GM12873 (cell line): ENCODE measurements around the gene RBBP8NL.

Experiments
- CTCF ChIP-seq: IDR thresholded peaks from 2 replicates; pipeline ENCODE4 v1.5.1; 2012; ENCODE audit warnings: low read depth, mild to moderate bottlenecking, moderate library complexity, low read length, control low read depth; ENCODE audit not compliant: insufficient read depth; ENCODE audit errors: missing control alignments

Gene RBBP8NL

DNA sequence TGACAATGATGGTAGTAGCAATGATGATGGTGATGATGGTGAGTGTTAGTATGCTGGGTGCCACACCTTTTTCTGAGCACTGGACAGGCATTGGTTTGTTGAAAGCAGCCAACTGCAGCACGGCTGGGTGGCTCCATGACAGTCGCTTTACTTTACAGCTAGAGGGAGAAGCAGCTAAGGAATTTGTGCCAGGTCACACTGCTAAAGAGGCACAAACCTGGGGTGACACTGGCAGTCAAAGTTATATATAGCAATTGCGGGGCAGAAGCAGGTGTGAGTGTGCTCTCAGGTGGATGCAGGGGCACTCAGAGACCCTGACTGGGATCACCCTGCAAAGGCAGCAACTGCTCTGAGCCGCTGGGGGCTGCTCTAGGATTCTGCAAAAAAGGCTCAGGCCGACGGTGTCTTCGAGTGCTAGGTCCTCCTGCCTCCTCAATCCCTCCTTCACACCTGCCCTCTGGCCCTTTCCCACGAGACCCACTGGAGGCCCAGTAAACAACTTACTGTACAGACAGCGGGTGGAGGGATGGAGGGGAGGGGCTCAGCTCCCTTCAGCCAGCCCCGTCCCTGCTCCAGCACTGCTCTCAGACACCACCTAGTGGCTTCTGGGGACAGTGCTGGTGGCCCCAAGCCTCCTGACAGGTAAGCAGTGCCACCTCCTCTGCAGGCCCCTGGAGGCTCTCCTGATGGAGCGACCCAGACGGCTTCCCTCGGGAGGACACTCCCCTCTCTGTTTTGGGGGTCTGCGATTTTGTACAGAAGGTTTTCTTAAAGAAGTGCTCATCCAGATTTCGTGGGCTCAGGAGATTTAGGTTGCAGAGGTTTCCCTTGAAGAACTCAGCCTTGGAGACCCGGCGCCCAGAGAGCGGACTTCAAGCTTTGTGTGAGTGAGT, 44.8 kb downstream of the RBBP8NL start:
- TF ChIP-seq CTCF, result peak; percentile 97

DNA sequence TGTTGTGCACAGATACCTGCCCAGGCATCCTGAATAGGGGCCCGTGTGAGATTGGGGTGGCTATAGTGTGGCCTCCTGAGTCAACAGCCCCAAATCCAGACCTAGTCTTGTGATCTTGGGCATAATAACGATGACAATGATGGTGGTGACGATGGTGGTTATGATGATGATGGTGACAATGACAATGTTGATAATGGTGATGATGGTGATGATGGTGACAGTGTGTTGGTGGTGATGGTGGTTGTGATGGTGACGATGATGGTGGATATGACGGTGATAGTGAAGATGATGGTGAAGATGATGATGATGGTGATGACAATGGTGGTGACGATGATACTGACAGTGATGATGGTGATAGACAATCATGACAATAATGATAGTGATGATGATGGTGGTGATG, 45.5 kb downstream of the RBBP8NL start:
- no peak for TF ChIP-seq CTCF

GRCh38 chr20:62381202-62381797, 46.0 kb downstream of the RBBP8NL start:
- TF ChIP-seq CTCF, result no peak

GRCh38 chr20:62378215-62378614, 49.1 kb downstream of the RBBP8NL start:
- no peak for TF ChIP-seq CTCF

GRCh38 chr20:62377615-62378178, 49.6 kb downstream of the RBBP8NL start:
- TF ChIP-seq CTCF, result no peak

DNA sequence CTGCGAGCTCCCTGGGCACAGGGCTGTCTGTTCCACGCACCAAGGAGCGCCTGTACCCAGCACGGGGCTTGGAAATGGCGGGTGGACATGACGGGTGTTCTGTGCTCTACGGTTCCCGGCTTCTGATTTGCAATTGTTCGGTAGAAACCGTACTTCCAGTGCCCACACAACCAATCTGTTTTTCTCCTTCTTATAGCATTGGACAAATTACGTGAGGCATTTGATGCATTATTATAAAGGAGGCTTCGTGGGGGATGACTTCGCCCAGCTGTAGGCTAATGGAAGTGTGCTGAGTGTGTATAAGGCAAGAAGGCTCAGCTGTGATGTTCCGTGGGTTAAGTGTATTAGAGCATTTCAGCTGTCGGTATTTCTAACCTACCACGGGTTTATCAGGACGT, 50.3 kb downstream of the RBBP8NL start:
- no peak for TF ChIP-seq CTCF
